ENCODE data around the gene RNU6-9.

The RNU6-9 gene

DNA sequence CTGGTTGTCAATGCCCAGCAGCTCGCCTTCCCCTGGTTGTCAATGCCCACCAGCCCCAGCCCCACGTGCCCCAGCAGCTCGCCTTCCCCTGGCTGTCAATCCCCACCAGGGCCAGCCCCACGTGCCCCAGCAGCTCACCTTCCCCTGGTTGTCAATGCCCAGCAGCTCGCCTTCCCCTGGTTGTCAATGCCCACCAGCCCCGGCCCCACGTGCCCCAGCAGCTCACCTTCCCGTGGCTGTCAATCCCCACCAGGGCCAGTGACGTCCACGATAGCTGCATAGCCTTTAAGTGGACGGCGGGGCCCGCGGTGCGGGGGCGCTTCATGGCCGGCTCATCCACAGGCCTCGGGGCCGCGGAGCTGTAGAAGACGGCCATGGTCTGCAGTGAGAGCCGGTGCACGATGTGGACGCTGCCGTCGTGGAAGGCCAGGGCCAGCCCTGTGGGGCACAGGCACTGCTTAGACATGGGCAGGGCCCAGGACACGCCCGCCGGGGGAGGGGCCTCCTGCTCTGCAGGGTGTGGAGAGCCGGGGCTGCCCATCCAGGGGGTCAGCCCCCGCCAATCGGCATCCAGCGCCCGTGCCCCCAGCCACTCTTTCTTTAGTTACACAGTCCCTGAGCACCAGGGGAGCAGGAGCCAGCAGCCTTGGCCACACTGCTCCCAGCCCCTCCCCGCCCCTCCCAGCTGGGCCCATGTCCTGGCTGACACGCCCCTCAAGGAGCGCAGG, 13.4 kb upstream of the RNU6-9 start:
- H3K36me3 ChIP-seq (ENCODE audit: control insufficient read depth, insufficient read depth, low read length) = no peaks in the 10 kb centered on the region
- H3K27me3 ChIP-seq (ENCODE audit: control insufficient read depth, insufficient read depth, low read length) = no peaks in the 10 kb centered on the region
- no peak overlapping the region for H3K4me3 ChIP-seq (ENCODE audit: low read depth, low read length)
- no peak overlapping the region for H3K27ac ChIP-seq
- H2AFZ ChIP-seq = no peak overlapping the region
- H3K9ac ChIP-seq = no peak overlapping the region
- TF ChIP-seq, protein P1, sequence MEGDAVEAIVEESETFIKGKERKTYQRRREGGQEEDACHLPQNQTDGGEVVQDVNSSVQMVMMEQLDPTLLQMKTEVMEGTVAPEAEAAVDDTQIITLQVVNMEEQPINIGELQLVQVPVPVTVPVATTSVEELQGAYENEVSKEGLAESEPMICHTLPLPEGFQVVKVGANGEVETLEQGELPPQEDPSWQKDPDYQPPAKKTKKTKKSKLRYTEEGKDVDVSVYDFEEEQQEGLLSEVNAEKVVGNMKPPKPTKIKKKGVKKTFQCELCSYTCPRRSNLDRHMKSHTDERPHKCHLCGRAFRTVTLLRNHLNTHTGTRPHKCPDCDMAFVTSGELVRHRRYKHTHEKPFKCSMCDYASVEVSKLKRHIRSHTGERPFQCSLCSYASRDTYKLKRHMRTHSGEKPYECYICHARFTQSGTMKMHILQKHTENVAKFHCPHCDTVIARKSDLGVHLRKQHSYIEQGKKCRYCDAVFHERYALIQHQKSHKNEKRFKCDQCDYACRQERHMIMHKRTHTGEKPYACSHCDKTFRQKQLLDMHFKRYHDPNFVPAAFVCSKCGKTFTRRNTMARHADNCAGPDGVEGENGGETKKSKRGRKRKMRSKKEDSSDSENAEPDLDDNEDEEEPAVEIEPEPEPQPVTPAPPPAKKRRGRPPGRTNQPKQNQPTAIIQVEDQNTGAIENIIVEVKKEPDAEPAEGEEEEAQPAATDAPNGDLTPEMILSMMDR (IDR thresholded peaks at IDR 0.05) = no peak
- H3K4me2 ChIP-seq (ENCODE audit: low read length) = no peak overlapping the region
- no peaks in the 10 kb centered on the region for H3K9me3 ChIP-seq (ENCODE audit: control insufficient read depth, low read length)
- H3K79me2 ChIP-seq = peaks cover 5% of the 10 kb centered on the region
- H3K4me1 ChIP-seq = no peaks in the 10 kb centered on the region

DNA sequence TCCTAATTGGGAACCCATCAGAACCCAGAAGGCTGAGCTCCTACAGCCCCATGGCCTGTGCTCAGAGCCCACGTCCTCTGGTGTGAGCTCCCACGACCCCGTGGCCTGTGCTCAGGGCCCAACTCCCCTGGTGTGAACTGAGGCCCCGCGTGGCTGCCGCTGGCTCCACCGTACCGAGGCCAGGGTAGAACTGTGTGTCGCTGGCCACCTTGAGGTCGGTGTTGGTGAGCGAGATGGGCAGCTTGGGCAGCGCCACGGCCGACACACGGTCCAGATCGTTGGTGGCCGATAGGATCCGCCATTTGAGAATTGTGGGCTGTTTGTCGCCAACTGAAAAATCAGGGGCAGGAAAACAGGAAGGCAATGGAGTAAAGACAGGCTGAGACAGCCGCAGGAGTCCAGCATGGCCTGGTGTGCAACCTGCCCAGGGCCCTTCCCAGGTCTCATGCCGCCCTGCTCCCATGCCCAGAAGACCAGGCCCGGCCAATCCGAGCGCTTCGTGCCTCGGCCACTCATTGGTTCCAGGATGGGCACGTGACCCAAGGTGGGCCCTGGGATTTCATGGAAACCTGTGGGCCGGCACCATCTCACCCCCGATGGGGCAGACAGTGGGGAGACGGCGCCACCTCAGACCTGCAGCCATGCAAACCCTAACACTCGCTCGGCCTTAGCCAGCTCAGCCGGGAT, 11.8 kb upstream of the RNU6-9 start:
- H2AFZ ChIP-seq = no peak overlapping the region
- no peaks in the 10 kb centered on the region for H3K4me1 ChIP-seq
- H3K9me3 ChIP-seq (ENCODE audit: control insufficient read depth, low read length) = no peaks in the 10 kb centered on the region
- peaks cover 12% of the 10 kb centered on the region for H3K79me2 ChIP-seq
- H3K4me2 ChIP-seq (ENCODE audit: low read length) = no peak overlapping the region
- no peak overlapping the region for H3K27ac ChIP-seq
- no peak overlapping the region for H3K4me3 ChIP-seq (ENCODE audit: low read depth, low read length)
- no peaks in the 10 kb centered on the region for H3K27me3 ChIP-seq (ENCODE audit: control insufficient read depth, insufficient read depth, low read length)
- TF ChIP-seq, protein P1 (IDR thresholded peaks at IDR 0.05) = no peak
- no peak overlapping the region for H3K9ac ChIP-seq
- no peaks in the 10 kb centered on the region for H3K36me3 ChIP-seq (ENCODE audit: control insufficient read depth, insufficient read depth, low read length)

DNA sequence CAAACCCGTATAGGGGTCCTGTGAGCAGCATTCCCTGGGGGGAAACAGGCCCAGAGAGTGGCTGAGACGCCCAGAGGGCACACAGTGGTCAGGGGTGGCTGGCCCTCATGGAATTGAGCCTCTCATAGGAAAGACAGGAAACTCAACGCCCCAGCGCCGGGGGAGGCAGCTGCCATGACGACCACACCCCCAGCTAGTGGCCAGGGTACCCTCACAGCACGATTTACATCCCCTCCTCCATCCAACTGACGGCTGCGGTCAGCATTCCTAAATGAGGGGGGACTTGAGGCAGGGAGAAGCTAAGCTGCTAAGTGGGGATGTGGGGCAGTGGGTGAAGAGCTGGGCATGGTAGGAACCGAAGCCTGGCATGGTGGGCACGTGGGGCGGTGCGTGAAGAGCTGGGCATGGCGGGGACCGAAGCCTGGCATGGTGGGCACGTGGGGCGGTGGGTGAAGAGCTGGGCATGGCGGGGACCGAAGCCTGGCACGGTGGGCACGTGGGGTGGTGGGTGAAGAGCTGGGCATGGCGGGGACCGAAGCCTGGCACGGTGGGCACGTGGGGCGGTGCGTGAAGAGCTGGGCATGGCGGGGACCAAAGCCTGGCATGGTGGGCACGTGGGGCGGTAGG, 10.3 kb upstream of the RNU6-9 start:
- H3K9ac ChIP-seq = no peak overlapping the region
- H2AFZ ChIP-seq = no peak overlapping the region
- TF ChIP-seq, protein P1 (IDR thresholded peaks at IDR 0.05) = no peak
- H3K79me2 ChIP-seq = peaks cover 12% of the 10 kb centered on the region
- H3K9me3 ChIP-seq (ENCODE audit: control insufficient read depth, low read length) = no peaks in the 10 kb centered on the region
- H3K4me3 ChIP-seq (ENCODE audit: low read depth, low read length) = no peak overlapping the region
- no peaks in the 10 kb centered on the region for H3K4me1 ChIP-seq
- H3K27ac ChIP-seq = no peak overlapping the region
- no peak overlapping the region for H3K4me2 ChIP-seq (ENCODE audit: low read length)
- H3K27me3 ChIP-seq (ENCODE audit: control insufficient read depth, insufficient read depth, low read length) = no peaks in the 10 kb centered on the region
- H3K36me3 ChIP-seq (ENCODE audit: control insufficient read depth, insufficient read depth, low read length) = no peaks in the 10 kb centered on the region

DNA sequence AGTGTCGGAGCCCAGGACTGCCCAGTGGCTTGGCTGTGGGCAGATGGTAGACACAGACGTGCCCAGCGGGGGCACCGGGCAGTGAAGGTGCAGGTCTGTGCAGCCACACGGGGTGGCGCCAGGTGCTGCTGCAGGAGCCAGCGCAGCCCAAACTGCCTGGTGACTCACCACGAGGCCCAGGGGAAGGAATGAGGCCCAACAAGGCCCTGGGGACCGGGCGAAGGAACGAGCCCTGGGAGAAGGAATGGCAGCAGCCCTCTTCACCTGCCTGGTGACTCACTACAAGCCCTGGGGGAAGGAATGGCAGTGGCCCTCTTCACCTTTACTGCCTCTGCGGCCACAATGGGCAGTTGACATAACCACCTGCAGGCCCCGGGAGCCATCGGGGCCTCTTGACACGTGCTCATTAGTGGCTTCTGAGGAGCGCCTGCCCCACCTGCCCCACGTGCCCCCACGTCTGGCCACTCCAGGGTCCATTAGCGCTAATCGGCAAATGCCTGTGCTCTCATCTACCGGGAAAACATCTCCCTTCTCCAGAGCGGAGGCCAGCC, 9.5 kb upstream of the RNU6-9 start:
- H3K27ac ChIP-seq = no peak overlapping the region
- no peaks in the 10 kb centered on the region for H3K36me3 ChIP-seq (ENCODE audit: control insufficient read depth, insufficient read depth, low read length)
- no peaks in the 10 kb centered on the region for H3K27me3 ChIP-seq (ENCODE audit: control insufficient read depth, insufficient read depth, low read length)
- no peak overlapping the region for H2AFZ ChIP-seq
- no peak overlapping the region for H3K4me2 ChIP-seq (ENCODE audit: low read length)
- TF ChIP-seq, protein P1 (IDR thresholded peaks at IDR 0.05) = no peak
- H3K4me1 ChIP-seq = no peaks in the 10 kb centered on the region
- no peak overlapping the region for H3K9ac ChIP-seq
- H3K4me3 ChIP-seq (ENCODE audit: low read depth, low read length) = no peak overlapping the region
- H3K9me3 ChIP-seq (ENCODE audit: control insufficient read depth, low read length) = no peaks in the 10 kb centered on the region
- peaks cover 12% of the 10 kb centered on the region for H3K79me2 ChIP-seq
